Uterus (tissue), 2 donors: ENCODE results near the gene PALB2.

Experiments used
- CTCF ChIP-seq, 4 experiments: fragments of 200-600 bp in 2 of 4; fragments of 450-650 bp in 2 of 4; sonication (generic) in 2 of 4; IDR thresholded peaks; one replicate each; pipeline ENCODE4 v1.5.1; 2016 to 2019; ENCODE audit warnings: antibody characterized with exemption in 4 of 4, mild to moderate bottlenecking in 2 of 4, moderate library complexity in 1 of 4
- POLR2A ChIP-seq, 2 donors: fragments of 450-650 bp; IDR thresholded peaks; one replicate each; pipeline ENCODE4 v1.6.1; 2016; ENCODE audit warnings: antibody characterized with exemption in 2 of 2, mild to moderate bottlenecking in 1 of 2, moderate library complexity in 1 of 2

- TF ChIP-seq POLR2A (IDR thresholded peaks at IDR 0.05) (no peak), CTCF (IDR thresholded peaks at IDR 0.05) (no peak)
These were observed 78.6 kb downstream of the PALB2 start for GRCh38 chr16:23562505-23562904.
